ENCODE results near the gene GNAZ.
"Not testable (repeated sequence)": the region's sequence is repeated elsewhere in the genome, so short reads cannot be mapped to it uniquely, and the experiment has no call there.

The GNAZ gene

DNA sequence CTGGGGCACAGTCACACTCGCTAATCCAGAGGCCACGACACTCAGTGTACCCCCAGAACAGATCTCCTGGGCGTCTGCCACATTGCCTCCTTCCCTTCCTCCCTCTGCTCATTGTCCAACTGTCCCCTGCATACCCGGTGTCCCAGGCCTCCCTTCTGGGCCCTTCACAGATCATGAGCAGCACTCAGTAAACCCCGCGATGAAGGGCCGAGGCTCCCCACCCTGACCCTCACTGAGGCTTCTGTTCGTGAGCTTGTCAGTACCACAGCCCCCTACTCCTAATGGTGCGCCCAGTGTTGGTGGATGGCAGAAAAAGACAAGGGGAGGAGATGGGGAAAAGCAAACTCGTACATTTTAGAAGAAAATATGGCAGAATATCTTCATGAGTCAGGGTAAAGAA, 58.8 kb downstream of the GNAZ start:
- Histone ChIP-seq H3K4me3 (ENCODE audit: low read length) (no peak overlapping the region), H3K27me3 (replicated peaks; ENCODE audit: control insufficient read depth, insufficient read depth, low read length) (peaks cover 18% of the 10 kb centered on the region), H3K4me1 (ENCODE audit: control insufficient read depth, insufficient read depth, low read length) (no peaks in the 10 kb centered on the region), H3K9me3 (ENCODE audit: control insufficient read depth, low read length) (no peaks in the 10 kb centered on the region), H3K36me3 (ENCODE audit: control insufficient read depth, insufficient read depth, low read length, severe bottlenecking) (no peaks in the 10 kb centered on the region), H3K9ac (ENCODE audit: low read length) (no peak overlapping the region)
- no peak for DNase-seq (ENCODE audit: low read depth)

- Histone ChIP-seq H3K9ac (ENCODE audit: low read length) (no peak overlapping the region), H3K4me3 (ENCODE audit: low read length) (no peak overlapping the region), H3K36me3 (ENCODE audit: control insufficient read depth, insufficient read depth, low read length, severe bottlenecking) (no peaks in the 10 kb centered on the region), H3K27me3 (replicated peaks; ENCODE audit: control insufficient read depth, insufficient read depth, low read length) (peaks cover 18% of the 10 kb centered on the region), H3K9me3 (ENCODE audit: control insufficient read depth, low read length) (no peaks in the 10 kb centered on the region), H3K4me1 (ENCODE audit: control insufficient read depth, insufficient read depth, low read length) (no peaks in the 10 kb centered on the region)
- no peak for DNase-seq (ENCODE audit: low read depth)
Measured at GRCh38 chr22:23130697-23131096, 60.4 kb downstream of the GNAZ start.

- Histone ChIP-seq H3K27me3 (replicated peaks; ENCODE audit: control insufficient read depth, insufficient read depth, low read length) (peaks cover 11% of the 10 kb centered on the region), H3K9me3 (ENCODE audit: control insufficient read depth, low read length) (no peaks in the 10 kb centered on the region), H3K9ac (ENCODE audit: low read length) (no peak overlapping the region), H3K4me1 (ENCODE audit: control insufficient read depth, insufficient read depth, low read length) (no peaks in the 10 kb centered on the region), H3K4me3 (ENCODE audit: low read length) (no peak overlapping the region), H3K36me3 (ENCODE audit: control insufficient read depth, insufficient read depth, low read length, severe bottlenecking) (no peaks in the 10 kb centered on the region)
- no peak for DNase-seq (ENCODE audit: low read depth)
Measured at GRCh38 chr22:23131931-23132330, 61.6 kb downstream of the GNAZ start.

GRCh38 chr22:23132376-23133091, 62.2 kb downstream of the GNAZ start:
- Histone ChIP-seq H3K36me3 (ENCODE audit: control insufficient read depth, insufficient read depth, low read length, severe bottlenecking) (no peaks in the 10 kb centered on the region), H3K4me3 (ENCODE audit: low read length) (no peak overlapping the region), H3K4me1 (ENCODE audit: control insufficient read depth, insufficient read depth, low read length) (no peaks in the 10 kb centered on the region), H3K27me3 (replicated peaks; ENCODE audit: control insufficient read depth, insufficient read depth, low read length) (peaks cover 11% of the 10 kb centered on the region), H3K9ac (ENCODE audit: low read length) (no peak overlapping the region), H3K9me3 (ENCODE audit: control insufficient read depth, low read length) (no peaks in the 10 kb centered on the region)
- no peak for DNase-seq (ENCODE audit: low read depth)

DNA sequence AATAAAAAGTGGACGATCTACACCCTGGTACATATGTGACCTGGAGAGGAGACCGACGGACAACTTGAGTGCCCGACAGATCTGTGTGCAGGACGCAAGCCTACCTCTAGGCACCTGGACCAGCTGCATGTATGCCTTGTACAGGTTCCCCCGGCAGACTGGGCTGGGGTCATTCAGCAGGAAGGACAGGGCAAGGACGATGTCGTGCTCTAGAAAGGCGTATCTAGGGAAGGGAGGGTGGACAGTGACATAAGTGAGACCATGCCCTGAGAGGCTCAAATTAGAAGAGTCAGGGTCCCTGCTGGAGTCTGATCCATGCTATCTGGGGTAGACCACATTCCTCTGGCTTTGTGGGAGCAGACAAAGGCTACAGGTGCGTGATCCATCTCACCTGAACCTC, 63.6 kb downstream of the GNAZ start:
- Histone ChIP-seq H3K27me3 (replicated peaks; ENCODE audit: control insufficient read depth, insufficient read depth, low read length) (peaks cover 11% of the 10 kb centered on the region), H3K4me3 (ENCODE audit: low read length) (no peak overlapping the region), H3K4me1 (ENCODE audit: control insufficient read depth, insufficient read depth, low read length) (peaks cover 3% of the 10 kb centered on the region), H3K9me3 (ENCODE audit: control insufficient read depth, low read length) (no peaks in the 10 kb centered on the region), H3K36me3 (ENCODE audit: control insufficient read depth, insufficient read depth, low read length, severe bottlenecking) (no peaks in the 10 kb centered on the region), H3K9ac (ENCODE audit: low read length) (no peak overlapping the region)
- no peak for DNase-seq (ENCODE audit: low read depth)

- not testable (repeated sequence) for H3K4me1 ChIP-seq (ENCODE audit: control insufficient read depth, insufficient read depth, low read length); H3K9me3 ChIP-seq (ENCODE audit: control insufficient read depth, low read length); H3K36me3 ChIP-seq (ENCODE audit: control insufficient read depth, insufficient read depth, low read length, severe bottlenecking); DNase-seq (ENCODE audit: low read depth); H3K9ac ChIP-seq (ENCODE audit: low read length); H3K27me3 ChIP-seq (replicated peaks; ENCODE audit: control insufficient read depth, insufficient read depth, low read length); H3K4me3 ChIP-seq (ENCODE audit: low read length)
Measured at GRCh38 chr22:23136991-23137390, 66.7 kb downstream of the GNAZ start.

- Histone ChIP-seq H3K27me3 (replicated peaks; ENCODE audit: control insufficient read depth, insufficient read depth, low read length) (peaks cover 4% of the 10 kb centered on the region), H3K36me3 (ENCODE audit: control insufficient read depth, insufficient read depth, low read length, severe bottlenecking) (no peaks in the 10 kb centered on the region), H3K4me1 (ENCODE audit: control insufficient read depth, insufficient read depth, low read length) (peaks cover 6% of the 10 kb centered on the region), H3K9ac (ENCODE audit: low read length) (no peak overlapping the region), H3K9me3 (ENCODE audit: control insufficient read depth, low read length) (no peaks in the 10 kb centered on the region), H3K4me3 (ENCODE audit: low read length) (no peak overlapping the region)
- DNase-seq (ENCODE audit: low read depth) = no peak
Measured at GRCh38 chr22:23137468-23137867, 67.1 kb downstream of the GNAZ start.

DNA sequence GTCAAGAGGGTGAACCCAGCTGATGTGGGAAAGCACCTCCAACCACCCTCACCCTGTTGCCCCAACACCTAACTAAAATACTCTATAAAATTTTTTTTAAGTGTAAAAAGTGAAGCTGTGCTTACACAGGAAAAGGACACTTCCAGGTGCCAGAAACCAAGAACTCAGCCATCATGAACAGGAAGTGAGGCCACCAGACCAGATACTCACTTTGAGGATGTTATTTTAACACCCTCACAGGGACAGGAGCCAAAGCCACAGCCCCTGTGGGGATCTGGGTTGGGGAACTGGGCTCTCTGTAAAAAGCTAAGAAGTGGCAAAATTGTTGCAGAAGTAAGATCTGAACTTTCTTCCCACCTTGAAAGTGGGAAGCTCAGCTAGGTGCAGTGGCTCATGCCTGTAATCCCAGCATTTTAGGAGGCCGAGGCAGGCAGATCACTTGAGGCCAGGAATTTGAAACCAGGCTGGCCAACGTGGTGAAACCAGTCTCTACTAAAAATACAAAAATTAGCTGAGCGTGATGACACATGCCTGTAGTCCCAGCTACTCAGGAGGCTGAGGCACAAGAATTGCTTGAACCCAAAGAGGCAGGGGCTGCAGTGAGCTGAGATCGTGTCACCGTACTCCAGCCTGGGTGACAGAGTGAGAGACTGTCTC, 67.7 kb downstream of the GNAZ start:
- no peak for DNase-seq (ENCODE audit: low read depth)
- H3K4me3 ChIP-seq (ENCODE audit: low read length) = no peak overlapping the region
- H3K9me3 ChIP-seq (ENCODE audit: control insufficient read depth, low read length) = no peaks in the 10 kb centered on the region
- no peak overlapping the region for H3K9ac ChIP-seq (ENCODE audit: low read length)
- H3K36me3 ChIP-seq (ENCODE audit: control insufficient read depth, insufficient read depth, low read length, severe bottlenecking) = no peaks in the 10 kb centered on the region
- no peaks in the 10 kb centered on the region for H3K27me3 ChIP-seq (replicated peaks; ENCODE audit: control insufficient read depth, insufficient read depth, low read length)
- H3K4me1 ChIP-seq (ENCODE audit: control insufficient read depth, insufficient read depth, low read length) = peaks cover 6% of the 10 kb centered on the region

- Histone ChIP-seq H3K36me3 (ENCODE audit: control insufficient read depth, insufficient read depth, low read length, severe bottlenecking) (no peaks in the 10 kb centered on the region), H3K27me3 (replicated peaks; ENCODE audit: control insufficient read depth, insufficient read depth, low read length) (no peaks in the 10 kb centered on the region), H3K9me3 (ENCODE audit: control insufficient read depth, low read length) (no peaks in the 10 kb centered on the region), H3K4me1 (ENCODE audit: control insufficient read depth, insufficient read depth, low read length) (peaks cover 6% of the 10 kb centered on the region), H3K9ac (ENCODE audit: low read length) (no peak overlapping the region), H3K4me3 (ENCODE audit: low read length) (no peak overlapping the region)
- DNase-seq (ENCODE audit: low read depth) = no peak
Measured at GRCh38 chr22:23138584-23139435, 68.5 kb downstream of the GNAZ start.

DNA sequence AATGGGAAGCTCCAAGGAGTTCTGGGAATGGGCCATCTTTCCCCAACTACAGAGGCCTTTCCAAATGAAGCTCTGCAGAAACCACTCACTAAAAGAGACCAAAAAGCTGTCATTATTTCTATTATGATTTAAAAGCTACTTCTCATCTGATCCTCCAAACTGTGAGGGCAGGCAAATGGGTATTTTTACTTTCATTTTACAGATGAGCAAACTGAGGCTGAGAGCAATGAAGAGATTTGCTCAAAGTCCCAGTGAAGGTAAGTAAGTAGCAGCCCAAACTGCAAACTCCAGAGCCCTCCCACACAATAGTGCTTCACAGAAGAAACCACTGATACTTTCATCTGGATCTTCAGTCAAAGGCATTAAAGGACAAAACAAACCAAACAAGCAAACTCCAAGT, 70.1 kb downstream of the GNAZ start:
- peaks cover 7% of the 10 kb centered on the region for H3K4me1 ChIP-seq (ENCODE audit: control insufficient read depth, insufficient read depth, low read length)
- no peak overlapping the region for H3K9ac ChIP-seq (ENCODE audit: low read length)
- no peaks in the 10 kb centered on the region for H3K9me3 ChIP-seq (ENCODE audit: control insufficient read depth, low read length)
- H3K36me3 ChIP-seq (ENCODE audit: control insufficient read depth, insufficient read depth, low read length, severe bottlenecking) = no peaks in the 10 kb centered on the region
- H3K27me3 ChIP-seq (replicated peaks; ENCODE audit: control insufficient read depth, insufficient read depth, low read length) = no peaks in the 10 kb centered on the region
- H3K4me3 ChIP-seq (ENCODE audit: low read length) = no peak overlapping the region
- no peak for DNase-seq (ENCODE audit: low read depth)

DNA sequence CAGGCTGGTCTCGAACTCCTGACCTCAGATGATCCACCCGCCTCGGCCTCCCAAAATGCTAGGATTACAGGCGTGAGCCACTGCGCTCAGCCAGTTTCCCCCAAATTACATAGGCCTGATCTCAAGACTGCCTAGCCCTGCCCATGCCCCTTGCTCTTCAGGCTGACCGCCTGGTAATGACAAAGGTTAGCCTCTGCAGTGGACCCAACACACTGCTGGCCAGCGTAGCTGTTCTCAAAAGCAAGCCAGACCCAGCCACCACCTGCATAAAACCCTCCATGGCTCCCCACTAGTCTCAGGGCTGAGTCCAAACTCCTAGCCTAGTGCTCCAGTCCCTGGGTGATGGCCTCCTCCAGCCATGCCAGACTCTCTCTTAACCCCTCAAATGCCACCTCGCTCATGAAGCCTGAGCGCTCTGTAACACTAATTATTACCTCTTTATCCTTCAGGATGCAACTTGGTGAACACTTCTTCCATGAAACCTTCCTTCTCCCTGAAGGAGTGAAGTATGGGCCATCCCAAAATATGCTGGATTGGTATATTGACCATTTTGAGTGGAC, 72.3 kb downstream of the GNAZ start:
- no peaks in the 10 kb centered on the region for H3K9me3 ChIP-seq (ENCODE audit: control insufficient read depth, low read length)
- H3K36me3 ChIP-seq (ENCODE audit: control insufficient read depth, insufficient read depth, low read length, severe bottlenecking) = no peaks in the 10 kb centered on the region
- no peaks in the 10 kb centered on the region for H3K27me3 ChIP-seq (replicated peaks; ENCODE audit: control insufficient read depth, insufficient read depth, low read length)
- H3K4me3 ChIP-seq (ENCODE audit: low read length) = no peak overlapping the region
- no peak for DNase-seq (ENCODE audit: low read depth)
- peaks cover 18% of the 10 kb centered on the region for H3K4me1 ChIP-seq (ENCODE audit: control insufficient read depth, insufficient read depth, low read length)
- H3K9ac ChIP-seq (ENCODE audit: low read length) = no peak overlapping the region

Measured in adipocyte (in vitro differentiated cells).